B cell (primary cell): ENCODE measurements around the gene NR1H2. TPM values are rescaled to one million over a fixed set of nuclear protein-coding genes. Genes with fewer than 3 reads are reported as not detected.

Experiments
- ATAC-seq: fragments of 200-7000 bp; cut with Tn5 transposase; one replicate; pipeline ENCODE4 v1.10.0; 2021; ENCODE audit warnings: low read depth, mild to moderate bottlenecking, moderate number of reproducible peaks, moderate library complexity
- CTCF ChIA-PET: fragments of 350-600 bp; sonication (Branson Sonifier 250); formaldehyde crosslinking; loops from one replicate; lab custom pipeline; 2021; ENCODE audit warnings: antibody characterized with exemption, inconsistent platforms; lab: Charles Lee
- POLR2A ChIA-PET: fragments of 350-600 bp; sonication (Branson Sonifier 250); formaldehyde crosslinking; loops from one replicate; lab custom pipeline; 2021; ENCODE audit warnings: antibody characterized with exemption; lab: Charles Lee
- DNase-seq: peaks from one replicate; pipeline ENCODE4 v3.0.0; 2013
- H2AFZ ChIP-seq: 2 replicates; pipeline ENCODE4 v1.6.1; 2012; ENCODE audit warnings: mild to moderate bottlenecking, low read depth, low read length; ENCODE audit not compliant: insufficient read depth, poor library complexity, severe bottlenecking
- H3K27ac ChIP-seq, 2 donors: 1 replicate in 1 of 2; 2 replicates in 1 of 2; pipeline ENCODE4 v1.5.1; 2012 to 2013; ENCODE audit warnings: low read length in 2 of 2, mild to moderate bottlenecking in 2 of 2, moderate library complexity in 1 of 2
- H3K27me3 ChIP-seq, 4 experiments: fragments of 200-600 bp in 1 of 4; sonication (generic) in 1 of 4; replicated peaks in 1 of 4; 1 replicate in 2 of 4; 2 replicates in 2 of 4; pipeline versions ENCODE4 v1.6.1 to v1.7.0; 2013 to 2016; ENCODE audit warnings: low read length in 3 of 4, mild to moderate bottlenecking in 2 of 4, mixed read lengths in 1 of 4, moderate library complexity in 1 of 4; ENCODE audit not compliant: insufficient read depth in 4 of 4, control insufficient read depth in 3 of 4; ENCODE audit errors: control extremely low read depth in 1 of 4
- H3K36me3 ChIP-seq, 2 experiments: replicated peaks in 1 of 2; 1 replicate in 1 of 2; 2 replicates in 1 of 2; pipeline versions ENCODE4 v1.6.1 to v1.7.1; 2013; ENCODE audit warnings: low read length in 1 of 2; ENCODE audit not compliant: insufficient read depth in 2 of 2, control insufficient read depth in 1 of 2; ENCODE audit errors: control extremely low read depth in 1 of 2, extremely low read depth in 1 of 2
- H3K4me1 ChIP-seq, 2 donors: fragments of 200-600 bp in 1 of 2; sonication (generic) in 1 of 2; 1 replicate in 1 of 2; 2 replicates in 1 of 2; pipeline versions ENCODE4 v1.5.1 to v1.6.1; 2013 to 2017; ENCODE audit warnings: low read length in 2 of 2; ENCODE audit not compliant: control insufficient read depth in 2 of 2, insufficient read depth in 2 of 2
- H3K4me2 ChIP-seq: replicated peaks from 2 replicates; pipeline ENCODE3; 2012; ENCODE audit warnings: mild to moderate bottlenecking, low read depth, low read length; ENCODE audit not compliant: poor library complexity, severe bottlenecking
- H3K4me3 ChIP-seq, 5 experiments: fragments of 200-600 bp in 1 of 5; sonication (generic) in 1 of 5; 1 replicate in 3 of 5; 2 replicates in 2 of 5; pipeline versions ENCODE4 v1.5.1 to v1.7.0; 2011 to 2016; ENCODE audit warnings: low read length in 4 of 5, mild to moderate bottlenecking in 4 of 5, low read depth in 2 of 5, control low read depth in 1 of 5, moderate library complexity in 1 of 5; ENCODE audit not compliant: insufficient read depth in 1 of 5; ENCODE audit errors: control extremely low read depth in 1 of 5, extremely low read depth in 1 of 5
- H3K79me2 ChIP-seq: fragments of 200-600 bp; sonication (generic); one replicate; pipeline ENCODE4 v1.6.0; 2016; ENCODE audit warnings: low read length; ENCODE audit not compliant: control insufficient read depth, insufficient read depth
- H3K9ac ChIP-seq: fragments of 200-600 bp; sonication (generic); 2 replicates; pipeline ENCODE4 v1.6.1; 2017; ENCODE audit warnings: mild to moderate bottlenecking, low read length, moderate library complexity
- H3K9me3 ChIP-seq, 3 donors: one replicate each; pipeline versions ENCODE4 v1.6.1 to v1.7.1; 2013; ENCODE audit warnings: low read length in 2 of 3; ENCODE audit not compliant: control insufficient read depth in 2 of 3, insufficient read depth in 1 of 3; ENCODE audit errors: control extremely low read depth in 1 of 3
- H4K20me1 ChIP-seq: 2 replicates; pipeline ENCODE4 v1.6.0; 2012; ENCODE audit warnings: mild to moderate bottlenecking, low read length; ENCODE audit not compliant: insufficient read depth, control insufficient read depth, poor library complexity, severe bottlenecking
- H3K27ac Mint-ChIP-seq: one replicate; pipeline ENCODE4 v1.8.0; 2021; ENCODE audit warnings: mixed read lengths
- H3K27me3 Mint-ChIP-seq: one replicate; pipeline ENCODE4 v1.8.0; 2021; ENCODE audit warnings: mixed read lengths
- H3K4me1 Mint-ChIP-seq: one replicate; pipeline ENCODE4 v1.8.0; 2021; ENCODE audit warnings: mixed read lengths
- H3K4me3 Mint-ChIP-seq: one replicate; pipeline ENCODE4 v1.8.0; 2021; ENCODE audit warnings: mixed read lengths
- H3K9me3 Mint-ChIP-seq: one replicate; pipeline ENCODE4 v1.8.0; 2022; ENCODE audit warnings: mixed read lengths; ENCODE audit not compliant: insufficient read depth
- CTCF ChIP-seq: fragments of 200-600 bp; IDR thresholded peaks from one replicate; pipeline ENCODE4 v1.8.0; 2022; ENCODE audit warnings: antibody characterized with exemption, mild to moderate bottlenecking
- EZH2 ChIP-seq: IDR thresholded peaks from 2 replicates; pipeline ENCODE4 v1.6.1; 2012; ENCODE audit warnings: borderline replicate concordance, low read depth, mild to moderate bottlenecking, moderate library complexity, low read length; ENCODE audit not compliant: insufficient read depth, poor library complexity, severe bottlenecking
- WGBS: methylation state at CpG from one replicate; pipeline ENCODE4 v1.1.5; 2013; ENCODE audit warnings: missing lambda C conversion rate; ENCODE audit not compliant: insufficient coverage; 5-methylcytosine and 5-hydroxymethylcytosine counted together
- intact Hi-C: fragments of 100-400 bp; cut with micrococcal nuclease; formaldehyde crosslinking; loops from one replicate; pipeline ENCODE4 v1.10.0; 2022
- polyA plus RNA-seq: library from polyadenylated mRNA; depleted of rRNA; stranded (reverse); fragments of >200 nt; gene quantifications from 2 replicates; pipeline ENCODE4 v1.2.3, GENCODE V29; 2012
- total RNA-seq, 2 donors: library from RNA; stranded (reverse); fragments of 120-200 nt in 1 of 2; gene quantifications; 1 replicate in 1 of 2; 2 replicates in 1 of 2; pipeline versions ENCODE4 v1.2.3 to v1.2.4, GENCODE V29; 2013 to 2022

NR1H2 gene
- total and polyA plus RNA-seq, 2 donors (not counting 1 experiment from before 2014, with no cell fraction given) = 116 to 164 TPM

- peak overlapping the region; percentile 97 for H3K4me2 ChIP-seq
- H3K9ac ChIP-seq = peak overlapping the region; percentile 80
- 22% methylated on average over 25 of the region's 26 CpGs for WGBS
- ChIA-PET POLR2A (interaction anchor here (0.8 to 2.5 kb wide), 8 partner anchors 9 to 126 kb away, joined by 3 to 15 read pairs (median 6); partner anchors contain the start of genes JOSD2, KCNC3, NR1H2 and SPIB), CTCF (interaction anchor here (0.6 to 3.9 kb wide), 7 partner anchors 9 to 1855 kb away, joined by 3 to 22 read pairs (median 4); no protein-coding TSS in a partner anchor)
- peak overlapping the region; percentile 94 for H3K4me3 Mint-ChIP-seq
- H3K27me3 ChIP-seq = no peaks in the 10 kb centered on the region
- no peaks in the 10 kb centered on the region for H3K27me3 Mint-ChIP-seq
- ATAC-seq (no peak), DNase-seq (no peak)
- peaks cover 0 to 36% of the 10 kb centered on the region in 2 experiments for H3K36me3 ChIP-seq
- no peaks in the 10 kb centered on the region for H3K9me3 Mint-ChIP-seq
- no peak overlapping the region for H3K27ac Mint-ChIP-seq
- H3K27ac ChIP-seq = peak overlapping the region; percentile 55 to 73
- TF ChIP-seq CTCF (no peak), EZH2 (no peak)
- peak overlapping the region; percentile 59 to 92 (median 67) for H3K4me3 ChIP-seq
- H4K20me1 ChIP-seq = peaks cover 19% of the 10 kb centered on the region
- intact Hi-C loops = loop anchor here (1.0 to 2.0 kb wide), 6 partner anchors 9 to 420 kb away; partner anchors contain the start of gene NR1H2
- peaks cover 28% of the 10 kb centered on the region for H3K4me1 Mint-ChIP-seq
- H3K79me2 ChIP-seq = peaks cover 35% of the 10 kb centered on the region
- H3K4me1 ChIP-seq = peaks cover 12 to 18% of the 10 kb centered on the region in 2 donors
- H3K9me3 ChIP-seq = no peaks in the 10 kb centered on the region
- peak overlapping the region; percentile 61 for H2AFZ ChIP-seq
Measured at GRCh38 chr19:50384685-50385535, 8.7 kb downstream of the NR1H2 start.
